ENCODE measurements around the gene DNALI1.
"Not testable (repeated sequence)": the region's sequence is repeated elsewhere in the genome, so short reads cannot be mapped to it uniquely, and the experiment has no call there.

The DNALI1 gene

DNA sequence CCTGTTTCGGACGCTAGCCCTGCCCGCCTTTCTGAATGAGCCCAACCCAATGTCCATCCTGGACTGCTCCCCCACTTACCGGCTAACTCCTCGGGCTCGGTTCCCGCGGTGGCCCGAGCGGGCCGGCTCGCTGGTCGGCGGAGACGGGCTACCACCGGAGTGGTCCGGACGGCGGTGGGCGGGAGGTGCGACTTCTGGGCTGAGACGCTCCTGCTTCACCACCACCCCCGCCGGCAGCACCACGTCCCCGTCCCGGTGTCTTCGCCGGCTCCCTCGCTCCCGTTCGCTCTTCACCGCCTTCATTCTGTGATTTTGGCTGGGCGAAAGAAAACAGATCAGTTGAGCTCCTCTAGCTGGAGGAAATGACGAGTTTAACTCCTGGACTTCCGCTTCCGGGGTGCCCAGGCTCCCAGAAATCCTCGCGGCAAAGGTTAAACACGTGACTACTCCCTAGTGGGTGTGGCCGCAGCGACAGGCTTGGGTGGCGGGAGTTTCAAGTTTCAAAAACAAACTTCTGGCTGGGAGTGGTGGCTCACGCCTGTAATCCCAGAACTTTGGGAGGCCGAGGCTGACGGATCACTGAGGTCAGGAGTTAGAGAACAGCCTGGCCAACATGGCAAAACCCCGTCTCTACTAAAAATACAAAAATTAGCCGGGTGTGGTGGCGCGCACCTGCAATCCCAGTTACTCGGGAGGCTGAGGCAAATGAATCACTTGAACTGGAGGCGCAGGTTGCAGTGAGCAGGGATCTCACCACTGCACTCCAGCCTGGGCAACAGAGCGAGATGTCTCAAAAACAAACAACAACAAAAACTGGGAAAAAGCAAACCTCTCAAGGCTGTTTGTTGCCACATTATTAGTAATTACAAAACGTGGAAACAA is 2.6 kb upstream of the DNALI1 start, which contains the start of gene SNIP1:
Gene SNIP1, minus strand, starts transcription at position 367 of the 882 bp plus-strand sequence. Its CDS starts 64 bp downstream, at position 303.
- DNase-seq (ENCODE audit: low read depth, low spot score), result peak; percentile 81

DNA sequence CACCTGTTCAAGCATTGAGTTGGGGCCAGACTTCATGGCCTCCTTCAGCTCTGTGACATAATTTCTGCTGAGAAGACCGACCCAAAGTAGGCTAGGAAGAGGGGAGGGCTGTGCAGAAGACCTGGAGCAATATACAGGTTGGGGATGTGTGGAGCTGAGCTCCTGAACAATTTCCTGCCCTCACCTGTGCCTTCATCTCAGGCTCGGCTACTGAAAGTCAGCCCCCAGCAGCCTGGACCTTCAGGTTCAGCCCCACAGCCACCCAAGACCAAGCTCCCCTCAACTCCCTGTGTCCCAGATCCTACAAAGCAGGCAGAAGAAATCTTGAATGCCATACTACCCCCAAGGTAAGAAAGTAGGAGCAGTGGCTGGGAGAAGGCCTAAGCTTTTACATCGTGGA is 662 bp downstream of the DNALI1 start:
- no peak for DNase-seq (ENCODE audit: low read depth, low spot score)

DNA sequence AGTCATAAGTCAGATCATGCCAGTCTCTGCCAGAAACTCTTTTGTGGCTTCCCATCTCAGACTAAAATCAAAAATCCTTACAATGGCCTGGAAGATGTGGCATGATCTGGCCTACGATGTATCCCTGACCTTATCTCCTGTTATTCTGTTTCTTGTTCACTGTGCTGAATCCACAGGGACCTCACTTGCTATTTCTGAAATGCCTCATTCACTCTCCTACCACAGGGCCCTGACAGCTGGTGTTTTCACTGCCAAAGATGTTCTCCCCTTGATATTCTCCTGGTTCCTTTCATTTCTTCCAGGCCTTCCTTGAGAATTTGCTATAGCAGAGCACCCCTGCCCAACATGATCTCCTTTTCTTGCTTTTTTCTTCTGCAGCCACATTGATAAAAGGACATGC is 1.7 kb downstream of the DNALI1 start:
- no peak for DNase-seq (ENCODE audit: low read depth, low spot score)

DNA sequence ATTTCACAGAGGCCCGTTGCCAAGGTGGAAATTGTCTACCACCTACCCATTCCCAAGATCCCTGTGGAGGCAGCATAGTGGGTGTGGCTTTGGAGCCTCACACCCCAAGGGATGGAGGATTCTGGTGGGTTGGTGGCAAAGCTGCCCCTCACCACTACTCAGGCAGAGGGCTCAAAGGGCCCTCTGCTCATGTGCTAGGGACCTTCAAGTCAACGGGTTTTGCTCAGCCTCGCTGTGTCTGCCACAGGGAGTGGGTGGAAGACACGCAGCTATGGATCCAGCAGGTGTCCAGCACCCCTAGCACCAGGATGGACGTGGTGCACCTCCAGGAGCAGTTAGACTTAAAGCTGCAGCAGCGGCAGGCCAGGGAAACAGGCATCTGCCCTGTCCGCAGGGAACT is 2.3 kb downstream of the DNALI1 start:
- DNase-seq (ENCODE audit: low read depth, low spot score), result no peak

DNA sequence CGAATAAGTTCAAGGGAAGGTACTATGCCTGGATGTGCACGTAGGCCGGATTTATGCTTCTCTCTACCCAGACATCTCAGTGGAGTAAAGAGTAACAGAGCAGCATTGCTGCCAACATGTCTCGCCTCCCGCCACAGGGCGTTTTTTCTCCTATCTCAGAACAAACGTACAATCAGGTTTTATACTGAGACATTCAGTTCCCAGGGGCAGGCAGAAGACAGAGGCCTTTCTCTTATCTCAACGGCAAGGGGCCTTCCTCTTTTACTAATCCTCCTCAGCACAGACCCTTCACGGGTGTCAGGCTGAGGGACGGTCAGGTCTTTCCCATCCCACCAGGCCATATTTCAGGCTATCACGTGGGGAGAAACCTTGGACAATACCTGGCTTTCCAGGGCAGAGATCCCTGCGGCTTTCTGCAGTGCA is 3.2 kb downstream of the DNALI1 start:
- DNase-seq (ENCODE audit: low read depth, low spot score), result not testable (repeated sequence)

- DNase-seq (ENCODE audit: low read depth, low spot score), result no peak
Observed at GRCh38 chr1:37560401-37561132, 3.8 kb downstream of the DNALI1 start.

- peak; percentile 20 for DNase-seq (ENCODE audit: low read depth, low spot score)
Observed at GRCh38 chr1:37561133-37562132, 4.7 kb downstream of the DNALI1 start.

- DNase-seq (ENCODE audit: low read depth, low spot score), result no peak
Observed at GRCh38 chr1:37562984-37563383, 6.2 kb downstream of the DNALI1 start.

DNA sequence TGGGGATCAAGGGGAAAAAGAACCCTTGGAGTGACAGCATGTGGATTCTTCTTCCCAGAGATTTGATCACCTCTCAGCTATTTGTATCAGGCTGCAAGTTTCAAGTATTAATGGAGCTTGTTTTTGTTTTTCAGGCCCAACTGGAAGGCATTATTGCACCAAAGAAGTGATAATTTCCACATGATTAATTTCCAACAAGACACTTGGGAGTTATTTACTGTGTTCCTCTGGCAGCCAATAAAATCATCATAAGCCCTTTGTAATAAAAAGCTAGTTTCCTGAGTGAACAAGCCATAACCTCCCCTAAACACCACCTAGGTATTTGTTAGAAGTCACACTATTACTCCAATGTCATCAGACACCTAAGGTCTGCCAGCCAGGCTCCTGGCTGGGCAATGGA is 8.2 kb downstream of the DNALI1 start:
- DNase-seq (ENCODE audit: low read depth, low spot score), result no peak

DNA sequence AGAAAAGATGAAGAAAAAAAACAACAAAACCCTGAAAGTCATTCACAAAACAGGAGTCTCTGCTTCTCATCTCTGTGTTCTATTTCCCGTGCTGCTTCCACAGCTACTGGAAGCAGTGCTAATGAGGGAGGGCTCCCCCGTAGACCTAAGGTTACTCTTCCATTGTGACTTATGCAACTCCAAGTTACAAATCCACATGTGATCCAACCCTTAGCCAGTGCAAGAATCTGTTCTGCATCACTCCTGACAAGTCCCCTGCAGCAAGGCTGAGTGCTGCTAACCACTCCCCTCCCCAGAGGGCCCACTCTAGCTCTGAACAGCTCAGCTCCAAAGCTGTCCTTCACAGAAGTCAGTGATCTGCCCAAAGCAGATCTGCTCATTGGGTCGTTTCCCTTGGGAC is 10.3 kb downstream of the DNALI1 start:
- DNase-seq (ENCODE audit: low read depth, low spot score), result no peak

GRCh38 chr1:37570528-37571334 is 14.0 kb downstream of the DNALI1 start:
- DNase-seq (ENCODE audit: low read depth, low spot score), result no peak

DNA sequence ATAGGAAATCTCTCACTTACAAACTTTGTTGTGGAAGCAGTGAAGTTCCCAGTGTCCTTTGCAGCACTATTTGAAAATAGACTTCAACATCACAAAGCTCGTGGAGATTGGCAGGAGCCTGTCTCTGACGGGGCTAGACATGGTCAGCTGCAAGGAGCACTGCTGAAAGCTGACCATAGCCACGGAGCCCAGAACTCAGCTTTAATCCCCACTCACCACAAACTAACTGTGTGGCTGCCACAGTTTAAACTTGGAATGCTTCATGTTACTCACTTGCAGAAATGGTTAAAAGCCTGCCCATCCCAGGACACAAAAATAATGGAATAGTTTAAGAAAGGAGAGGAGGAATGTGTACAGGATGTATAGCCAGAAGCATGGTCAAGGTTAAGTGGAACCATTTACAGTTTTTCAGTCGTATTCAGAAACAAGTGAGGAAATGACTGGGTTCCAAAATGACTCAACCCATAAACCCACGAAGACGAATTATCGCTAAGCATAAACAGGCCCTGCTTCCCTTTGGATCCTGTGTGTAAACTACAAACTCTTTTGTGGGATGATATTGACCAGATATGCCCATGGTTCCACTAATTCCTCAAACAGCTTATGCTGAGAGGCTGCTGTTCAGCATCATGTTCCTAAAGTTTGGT is 18.2 kb downstream of the DNALI1 start:
- DNase-seq (ENCODE audit: low read depth, low spot score), result no peak

DNA sequence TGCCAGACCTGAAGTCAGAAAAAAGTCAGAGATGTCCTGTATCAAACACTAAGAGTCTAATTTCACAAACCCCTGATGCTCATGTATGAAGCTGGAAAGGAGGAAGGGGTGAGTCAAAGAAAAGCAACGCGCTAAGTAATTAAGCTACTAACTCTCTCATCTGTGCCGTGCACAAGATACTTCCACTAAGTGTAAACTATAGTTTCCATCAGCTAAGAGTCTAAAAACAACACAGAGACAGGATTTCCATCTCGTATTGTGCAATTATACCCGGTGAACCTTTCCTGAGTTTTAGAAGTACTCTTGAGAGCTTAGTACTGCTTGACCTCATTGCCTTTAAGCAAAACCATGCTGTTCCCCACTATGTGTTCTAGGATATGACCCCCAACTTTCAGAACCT is 19.0 kb downstream of the DNALI1 start:
- DNase-seq (ENCODE audit: low read depth, low spot score), result no peak

- DNase-seq (ENCODE audit: low read depth, low spot score), result not testable (repeated sequence)
Observed at GRCh38 chr1:37584544-37584943, 27.8 kb downstream of the DNALI1 start.

DNA sequence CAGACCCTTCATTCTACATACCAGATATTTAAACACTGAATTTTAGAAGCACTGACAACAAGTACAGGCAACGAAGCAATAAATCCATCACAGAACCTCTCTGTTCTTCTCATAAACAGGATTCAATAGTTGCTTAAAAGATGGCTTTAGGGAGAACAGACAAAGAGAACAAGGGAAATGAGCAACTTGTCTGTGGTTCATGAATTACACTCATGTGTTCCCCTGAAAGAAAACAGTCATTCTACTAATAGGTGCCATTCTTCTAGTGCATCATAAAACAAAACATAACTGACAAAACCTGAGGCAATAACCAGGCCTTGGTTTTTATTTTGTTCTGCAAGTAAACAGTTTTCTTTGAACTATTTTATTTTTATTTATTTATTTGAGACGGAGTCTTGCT is 32.2 kb downstream of the DNALI1 start:
- no peak for DNase-seq (ENCODE audit: low read depth, low spot score)

DNA sequence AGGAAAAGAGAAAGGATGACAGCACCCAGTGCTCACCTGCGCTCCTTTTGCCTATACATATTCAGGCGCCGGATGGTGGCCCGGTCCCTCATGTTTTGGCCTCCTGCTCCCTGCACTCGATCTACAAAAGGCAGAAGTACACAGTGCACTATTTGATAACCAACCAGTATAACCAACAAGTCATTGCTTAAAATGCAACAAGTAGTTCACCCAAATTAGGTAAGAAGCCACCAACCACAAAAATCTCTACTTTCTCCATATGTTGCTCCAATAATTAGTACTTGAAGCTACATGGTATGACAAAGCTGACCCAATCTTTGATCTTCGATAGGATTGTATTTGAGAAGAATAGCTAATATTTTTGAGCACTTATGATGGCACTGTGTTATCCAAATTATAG is 37.0 kb downstream of the DNALI1 start:
- no peak for DNase-seq (ENCODE audit: low read depth, low spot score)

GRCh38 chr1:37595440-37596181 is 38.9 kb downstream of the DNALI1 start, which contains the start of gene GNL2:
GNL2 (minus strand) TSS chr1:37595937; CDS start chr1:37595822, 115 bp downstream.
- peak; percentile 91 for DNase-seq (ENCODE audit: low read depth, low spot score)

DNA sequence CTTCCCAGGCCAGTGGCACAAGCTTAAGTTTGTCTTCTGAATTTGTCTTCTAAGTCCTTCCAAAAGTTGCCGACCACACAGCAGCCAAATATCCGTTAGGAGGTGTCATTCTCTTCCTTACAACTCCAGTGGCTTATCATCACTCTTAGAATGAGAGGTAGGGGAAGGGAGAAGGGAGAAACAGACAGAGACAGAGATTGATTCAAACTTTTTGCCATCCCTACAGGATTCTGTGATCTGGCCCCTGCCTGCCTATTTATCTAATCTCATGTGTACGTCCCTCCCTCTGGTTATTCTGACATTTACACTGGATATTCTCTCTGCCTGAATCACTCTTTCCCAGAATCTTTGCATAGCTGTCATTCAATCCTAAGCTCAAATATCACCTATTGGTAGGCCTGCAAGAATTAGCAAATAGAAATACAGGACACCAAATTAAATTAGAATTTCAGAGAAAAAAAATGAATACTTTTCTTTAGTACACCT is 39.5 kb downstream of the DNALI1 start:
- no peak for DNase-seq (ENCODE audit: low read depth, low spot score)

DNA sequence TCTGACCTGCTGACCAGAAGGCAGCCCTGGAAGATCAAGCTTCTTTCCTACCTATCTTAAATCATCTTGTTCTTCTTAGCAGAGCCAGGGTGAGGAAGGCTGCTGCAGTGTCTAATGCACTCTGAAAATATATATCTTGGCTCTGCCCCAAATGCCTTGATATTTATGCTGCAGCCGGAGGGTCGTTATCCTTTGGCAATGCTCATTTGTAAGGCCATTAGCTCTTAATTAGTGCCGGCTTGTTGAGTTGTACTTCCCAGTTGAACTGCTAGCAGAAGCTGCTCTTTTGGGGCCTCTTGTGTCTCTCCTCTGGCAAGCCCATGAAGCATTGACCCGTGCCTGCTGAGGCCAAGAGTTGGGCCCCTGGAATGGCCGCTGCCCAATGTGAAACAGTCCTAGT is 43.2 kb downstream of the DNALI1 start:
- no peak for DNase-seq (ENCODE audit: low read depth, low spot score)
